ENCODE data around the gene CABLES1.

DNA sequence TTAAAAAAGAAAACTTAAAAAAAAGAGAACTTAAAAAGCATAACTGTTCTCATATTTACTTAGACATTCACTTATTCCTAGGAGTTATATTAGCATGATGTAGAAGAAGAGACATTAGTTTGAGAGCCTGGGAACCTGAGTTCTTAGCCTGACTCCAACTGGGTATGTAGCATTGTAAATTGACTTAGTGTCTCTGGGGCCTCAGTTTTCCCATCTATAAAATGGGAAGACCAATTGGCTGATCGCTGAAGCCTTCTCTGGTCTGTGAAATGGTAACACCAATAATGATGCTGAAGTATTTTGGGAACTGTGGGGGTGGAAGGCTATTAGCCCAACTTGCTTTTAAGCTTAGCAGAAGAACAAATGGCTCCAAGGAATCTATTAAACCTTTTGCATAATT lies 55.9 kb downstream of the CABLES1 start:
- TF ChIP-seq SETDB1 (IDR thresholded peaks at IDR 0.05; ENCODE audit: insufficient read length, low read length) (no peak), ZNF274 (IDR thresholded peaks at IDR 0.05; ENCODE audit: low read length) (no peak), ZNF274 (tag by site-specific recombination; IDR thresholded peaks at IDR 0.05; ENCODE audit: borderline replicate concordance) (no peak), ZNF654 (tag by site-specific recombination; IDR thresholded peaks at IDR 0.05; ENCODE audit: low read depth) (no peak), ZNF394 (tag by site-specific recombination; IDR thresholded peaks at IDR 0.05; ENCODE audit: borderline replicate concordance) (no peak), KLF8 (tag by site-specific recombination; IDR thresholded peaks at IDR 0.05) (no peak), OVOL3 (tag by site-specific recombination; IDR thresholded peaks at IDR 0.05) (no peak), PRDM1 (tag by site-specific recombination; IDR thresholded peaks at IDR 0.05) (no peak), CTCF (tag by site-specific recombination; IDR thresholded peaks at IDR 0.05) (no peak), ZNF133 (tag by site-specific recombination; IDR thresholded peaks at IDR 0.05) (no peak), ZNF174 (tag by site-specific recombination; IDR thresholded peaks at IDR 0.05) (no peak), PRDM10 (tag by site-specific recombination; IDR thresholded peaks at IDR 0.05) (no peak)
- TF ChIP-seq, protein P1, sequence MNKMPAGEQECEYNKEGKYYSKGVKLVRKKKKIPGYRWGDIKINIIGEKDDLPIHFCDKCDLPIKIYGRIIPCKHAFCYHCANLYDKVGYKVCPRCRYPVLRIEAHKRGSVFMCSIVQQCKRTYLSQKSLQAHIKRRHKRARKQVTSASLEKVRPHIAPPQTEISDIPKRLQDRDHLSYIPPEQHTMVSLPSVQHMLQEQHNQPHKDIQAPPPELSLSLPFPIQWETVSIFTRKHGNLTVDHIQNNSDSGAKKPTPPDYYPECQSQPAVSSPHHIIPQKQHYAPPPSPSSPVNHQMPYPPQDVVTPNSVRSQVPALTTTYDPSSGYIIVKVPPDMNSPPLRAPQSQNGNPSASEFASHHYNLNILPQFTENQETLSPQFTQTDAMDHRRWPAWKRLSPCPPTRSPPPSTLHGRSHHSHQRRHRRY (tag by site-specific recombination; IDR thresholded peaks at IDR 0.05), result no peak
